HG03280 (cell line): ENCODE results near the gene MAFF.
"Not testable (repeated sequence)": the region's sequence is repeated elsewhere in the genome, so short reads cannot be mapped to it uniquely, and the experiment has no call there.

Source experiments
- ATAC-seq: cut with Tn5 transposase; IDR thresholded peaks from one replicate; pipeline ENCODE4 v1.9.1; 2021; ENCODE audit warnings: mild to moderate bottlenecking, moderate library complexity; ENCODE audit not compliant: unreplicated experiment

MAFF gene

GRCh38 chr22:38221908-38222796, 20.4 kb downstream of the MAFF start:
- no peak for ATAC-seq

DNA sequence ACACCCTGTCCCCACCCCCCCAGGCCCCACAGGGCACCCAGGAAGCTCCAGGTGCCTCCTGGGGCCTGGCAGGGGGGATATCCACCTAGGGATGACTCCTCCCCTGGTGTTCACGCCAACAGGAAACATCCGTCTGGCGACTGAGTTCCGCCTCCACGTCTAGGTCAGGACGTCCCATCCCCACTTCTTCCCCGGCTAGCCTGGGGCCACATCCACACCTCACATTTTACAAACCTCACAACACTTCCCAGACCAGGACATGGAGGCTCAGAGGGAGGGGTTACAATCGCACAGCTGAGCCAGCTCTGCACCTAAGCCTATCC, 21.0 kb downstream of the MAFF start:
- no peak for ATAC-seq

DNA sequence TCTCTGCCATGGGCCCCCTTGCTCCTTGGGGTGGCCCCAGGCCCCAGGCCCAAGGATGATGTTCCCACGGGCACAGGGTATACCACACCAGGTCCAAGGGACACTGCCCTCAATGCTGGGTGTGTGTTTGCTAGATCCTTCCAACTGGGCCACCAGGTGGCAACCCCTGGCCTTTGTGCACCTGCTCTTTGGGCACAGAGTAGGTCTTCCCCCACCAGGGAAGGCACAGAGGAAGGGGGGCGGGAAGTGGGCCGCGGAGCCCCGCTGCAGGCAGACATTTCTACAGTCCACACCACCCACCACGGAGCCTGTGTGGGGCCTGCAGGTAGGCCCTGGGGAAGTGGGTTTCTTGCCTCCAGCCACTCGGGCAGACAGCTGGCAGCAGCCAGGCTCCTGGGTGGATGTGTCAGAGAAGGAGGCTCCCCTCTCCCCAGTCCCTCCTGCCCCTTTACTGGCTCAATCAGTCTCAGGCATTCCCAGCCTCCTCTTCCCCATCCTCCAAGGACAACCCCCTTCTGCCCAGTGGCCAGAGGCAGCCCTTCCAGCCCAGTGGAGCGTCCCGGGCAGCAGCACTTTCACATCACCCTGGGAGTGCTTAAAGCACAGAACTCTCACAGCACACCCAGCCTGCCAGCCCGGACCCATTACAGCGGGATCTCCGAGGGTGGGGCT, 21.6 kb downstream of the MAFF start:
- ATAC-seq: no peak

DNA sequence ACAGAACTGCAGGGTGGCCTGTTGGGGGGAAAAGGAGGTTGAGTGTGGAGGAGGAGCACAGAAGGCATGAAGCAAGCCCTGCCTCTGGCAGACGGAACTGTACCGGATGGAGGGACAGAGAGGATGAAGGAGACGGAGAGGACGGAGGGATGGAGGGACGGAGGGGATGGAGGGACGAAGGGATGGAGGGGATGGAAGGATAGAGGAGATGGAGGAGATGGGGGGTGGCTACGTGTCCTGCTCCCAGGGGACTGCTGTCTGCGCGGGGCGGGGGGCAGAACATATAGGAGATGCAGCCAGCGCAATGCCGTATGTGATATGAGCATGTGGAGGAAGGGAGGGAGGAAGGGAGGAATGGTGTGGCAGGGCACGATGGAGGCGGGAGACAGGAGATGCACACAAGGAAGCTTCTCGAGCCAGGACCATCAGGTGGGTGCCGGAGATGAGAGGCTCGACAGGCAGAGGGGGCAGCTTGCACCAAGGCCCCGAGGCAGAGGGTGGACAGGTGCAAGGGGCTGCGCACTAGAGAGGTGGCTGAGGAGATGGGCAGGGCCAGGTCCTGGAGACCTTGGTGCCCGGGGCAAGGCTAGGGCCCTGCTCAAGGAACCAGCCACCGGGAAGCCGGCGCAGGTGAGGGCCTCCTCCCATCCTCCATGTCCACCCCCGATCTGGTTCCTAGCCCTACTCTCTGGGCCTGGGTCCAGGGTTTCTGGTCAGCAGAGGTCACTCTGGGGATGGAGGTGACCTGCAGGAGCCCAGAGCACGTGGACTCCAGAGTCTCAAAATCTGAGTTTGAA, 25.3 kb downstream of the MAFF start:
- no peak for ATAC-seq

DNA sequence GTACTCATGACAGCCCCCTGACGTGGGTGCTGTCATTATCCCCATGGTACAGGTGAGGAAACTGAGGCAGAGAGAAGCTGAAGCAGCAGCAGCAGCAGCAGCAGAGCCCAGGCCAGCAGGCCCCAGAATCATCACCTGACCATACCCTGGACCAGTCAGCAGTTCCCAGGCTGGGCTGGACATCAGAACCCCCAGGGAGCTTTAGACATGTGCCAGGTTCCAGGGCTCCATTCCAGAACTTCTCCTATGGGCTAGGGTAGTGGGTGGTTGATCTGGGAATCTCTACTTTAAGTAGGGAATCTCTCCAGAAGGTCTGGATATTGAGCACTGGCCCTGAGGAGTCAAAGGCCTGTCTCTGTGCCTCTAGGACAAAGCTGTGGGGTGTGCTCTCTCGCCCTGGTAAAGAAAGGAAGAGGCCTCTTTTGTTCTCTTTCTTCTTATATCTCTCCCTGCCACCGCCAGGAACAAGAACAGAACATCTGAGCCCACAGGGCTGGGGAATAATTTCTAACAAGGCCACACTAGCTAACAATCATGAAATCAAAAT, 26.6 kb downstream of the MAFF start:
- no peak for ATAC-seq

DNA sequence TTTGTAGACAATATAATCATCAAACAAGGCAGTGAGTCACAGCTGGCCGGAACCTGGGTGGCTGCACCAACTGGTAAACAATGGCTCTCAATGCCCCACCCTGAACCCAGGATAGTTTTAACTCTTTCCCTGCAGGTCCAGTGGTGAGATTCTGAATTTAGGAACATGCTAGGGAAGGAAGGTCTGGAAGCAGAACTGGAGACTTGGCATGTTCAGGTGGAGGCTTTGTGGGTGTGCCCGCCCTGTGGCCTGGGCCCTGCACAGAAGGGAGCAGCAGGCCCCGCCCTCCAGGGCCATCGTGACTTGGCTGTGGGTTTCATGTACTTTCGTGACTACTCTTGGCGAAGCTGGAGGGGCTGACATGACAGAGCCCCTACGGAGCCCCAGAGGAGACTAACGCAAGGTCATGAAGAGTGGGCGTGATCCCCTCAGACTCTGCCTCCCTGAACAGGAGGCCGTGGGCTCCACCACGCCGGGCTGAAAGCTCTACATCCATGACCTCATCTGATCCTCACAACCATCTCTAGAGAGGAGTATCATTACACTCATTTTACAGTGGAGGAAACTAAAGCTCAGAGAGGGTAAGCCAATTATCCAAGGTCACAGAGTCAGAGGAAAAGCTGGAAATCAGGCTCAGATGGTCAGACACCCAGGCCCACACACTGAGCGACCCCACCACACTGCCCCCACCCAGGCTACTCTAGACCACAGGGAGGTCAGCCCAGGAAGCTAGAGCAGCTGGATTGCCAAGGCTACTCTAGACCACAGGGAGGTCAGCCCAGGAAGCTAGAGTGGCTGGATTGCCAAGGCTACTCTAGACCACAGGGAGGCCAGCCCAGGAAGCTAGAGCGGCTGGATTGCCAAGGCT, 27.3 kb downstream of the MAFF start:
- ATAC-seq: no peak

DNA sequence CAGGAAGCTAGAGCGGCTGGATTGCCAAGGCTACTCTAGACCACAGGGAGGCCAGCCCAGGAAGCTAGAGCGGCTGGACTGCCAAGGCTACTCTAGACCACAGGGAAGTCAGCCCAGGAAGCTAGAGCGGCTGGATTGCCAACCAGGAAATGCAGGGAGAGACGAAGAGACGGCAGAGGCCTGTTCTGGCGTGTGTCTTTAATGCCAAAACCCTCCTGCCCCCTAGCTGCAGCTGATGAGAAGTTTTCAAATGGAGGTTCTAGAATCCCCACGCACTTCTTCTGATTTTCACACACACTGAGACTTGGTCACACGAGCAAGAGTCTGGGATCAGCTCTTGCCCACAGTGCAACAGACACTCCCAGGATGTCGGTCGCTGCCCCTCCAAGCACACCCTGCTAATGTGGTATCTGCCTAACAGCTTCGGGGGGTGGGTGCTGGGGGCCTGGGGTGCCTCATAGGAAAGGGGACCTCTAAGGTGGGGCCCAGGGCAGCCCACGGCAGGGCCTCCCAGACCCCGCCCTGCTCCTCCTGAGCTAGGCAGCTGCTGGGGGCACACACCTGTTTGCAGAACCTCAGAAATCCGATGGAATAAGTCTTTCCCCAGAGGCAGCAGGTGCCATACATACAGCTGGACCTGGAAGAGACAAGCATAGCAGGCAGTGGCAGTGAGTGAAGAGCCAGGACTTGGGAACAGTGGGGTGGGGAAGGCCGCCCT, 28.5 kb downstream of the MAFF start:
- ATAC-seq: no peak

GRCh38 chr22:38230916-38231315, 29.1 kb downstream of the MAFF start:
- no peak for ATAC-seq

- ATAC-seq: no peak
These were observed 30.4 kb downstream of the MAFF start for GRCh38 chr22:38232196-38232595.

DNA sequence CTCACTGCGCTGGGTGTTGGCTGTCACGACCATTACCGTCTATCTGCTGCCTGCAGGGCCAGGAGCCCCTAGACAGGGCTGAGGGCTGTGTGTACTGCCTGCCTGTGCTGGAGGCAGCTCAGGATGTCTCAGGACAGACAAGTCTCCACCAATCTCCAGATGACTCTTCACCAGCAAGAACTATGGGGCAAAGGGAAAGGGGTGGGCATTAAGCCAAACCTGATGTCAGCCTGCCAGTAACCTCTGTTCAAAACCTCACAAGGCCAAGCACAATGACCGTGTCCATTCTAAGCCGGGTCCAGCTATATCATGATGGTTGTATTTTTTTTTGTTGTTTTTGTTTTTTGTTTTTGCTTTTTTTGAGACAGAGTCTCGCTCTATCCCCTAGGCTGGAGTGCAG, 31.6 kb downstream of the MAFF start:
- no peak for ATAC-seq

DNA sequence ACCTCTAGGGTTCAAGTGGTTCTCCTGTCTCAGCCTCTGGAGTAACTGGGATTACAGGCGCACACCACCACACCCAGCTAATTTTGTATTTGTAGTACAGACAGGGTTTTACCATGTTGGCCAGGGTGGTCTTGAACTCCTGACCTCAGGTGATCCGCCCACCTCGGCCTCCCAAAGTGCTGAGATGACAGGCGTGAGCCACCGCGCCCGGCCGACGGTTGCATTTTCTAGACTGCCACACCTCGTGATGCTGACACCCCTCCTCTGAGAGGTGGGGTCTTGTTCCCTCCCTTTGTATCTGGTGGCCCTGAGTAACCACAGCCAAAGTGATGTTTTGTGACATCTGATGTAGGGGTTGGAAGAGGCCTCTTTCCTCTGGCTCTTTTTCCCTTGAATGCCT, 32.1 kb downstream of the MAFF start:
- ATAC-seq: not testable (repeated sequence)

GRCh38 chr22:38235240-38235850, 33.6 kb downstream of the MAFF start:
- no peak for ATAC-seq

DNA sequence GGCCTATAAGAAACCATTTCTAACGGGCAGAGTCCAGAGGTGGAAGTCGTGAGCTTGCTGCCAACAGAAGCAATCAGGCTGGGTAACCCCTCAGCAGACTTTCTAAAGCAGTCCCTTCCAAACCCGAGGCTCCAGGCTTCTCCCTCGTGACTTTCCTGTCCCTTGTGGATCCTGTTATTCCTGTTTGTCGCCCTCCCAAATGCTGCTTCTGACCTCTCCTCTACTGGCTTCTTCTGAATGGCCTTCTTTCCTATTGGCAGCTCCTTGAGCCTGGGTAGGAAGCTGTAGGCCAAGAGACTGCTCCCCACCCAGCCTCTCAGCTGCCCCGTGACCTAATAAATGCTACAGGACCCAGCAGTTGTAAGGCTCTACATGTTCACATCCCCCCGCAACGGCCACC, 35.0 kb downstream of the MAFF start:
- no peak for ATAC-seq

DNA sequence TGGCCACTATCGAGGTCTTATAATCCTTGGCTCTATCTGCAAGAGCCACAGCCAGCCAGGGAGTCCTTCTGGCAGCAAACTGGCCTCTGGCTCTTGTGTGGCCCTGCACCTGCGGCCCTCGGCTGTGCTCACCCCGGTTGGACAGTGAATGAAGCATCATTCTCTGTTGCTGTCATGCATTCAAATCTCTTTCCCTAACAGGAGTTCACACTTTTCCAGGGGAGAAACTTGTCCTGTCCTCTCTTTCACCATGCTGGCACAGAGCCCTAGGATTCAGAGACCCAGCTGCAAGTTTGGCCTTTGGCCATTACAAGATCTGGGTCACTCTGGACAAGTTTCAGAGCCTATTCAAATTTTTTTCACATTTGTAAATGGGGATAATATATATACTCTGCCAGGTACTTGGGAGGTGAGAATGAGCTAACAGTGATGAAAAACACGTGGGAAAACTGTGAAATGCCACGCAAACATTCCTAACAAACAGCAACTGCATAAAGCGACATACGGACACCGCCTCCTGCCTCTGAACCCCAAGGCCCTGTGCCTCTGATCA, 36.8 kb downstream of the MAFF start:
- ATAC-seq: no peak

- no peak for ATAC-seq
These were observed 37.4 kb downstream of the MAFF start for GRCh38 chr22:38239101-38239761.

GRCh38 chr22:38240734-38241252, 39.0 kb downstream of the MAFF start:
- ATAC-seq: no peak

DNA sequence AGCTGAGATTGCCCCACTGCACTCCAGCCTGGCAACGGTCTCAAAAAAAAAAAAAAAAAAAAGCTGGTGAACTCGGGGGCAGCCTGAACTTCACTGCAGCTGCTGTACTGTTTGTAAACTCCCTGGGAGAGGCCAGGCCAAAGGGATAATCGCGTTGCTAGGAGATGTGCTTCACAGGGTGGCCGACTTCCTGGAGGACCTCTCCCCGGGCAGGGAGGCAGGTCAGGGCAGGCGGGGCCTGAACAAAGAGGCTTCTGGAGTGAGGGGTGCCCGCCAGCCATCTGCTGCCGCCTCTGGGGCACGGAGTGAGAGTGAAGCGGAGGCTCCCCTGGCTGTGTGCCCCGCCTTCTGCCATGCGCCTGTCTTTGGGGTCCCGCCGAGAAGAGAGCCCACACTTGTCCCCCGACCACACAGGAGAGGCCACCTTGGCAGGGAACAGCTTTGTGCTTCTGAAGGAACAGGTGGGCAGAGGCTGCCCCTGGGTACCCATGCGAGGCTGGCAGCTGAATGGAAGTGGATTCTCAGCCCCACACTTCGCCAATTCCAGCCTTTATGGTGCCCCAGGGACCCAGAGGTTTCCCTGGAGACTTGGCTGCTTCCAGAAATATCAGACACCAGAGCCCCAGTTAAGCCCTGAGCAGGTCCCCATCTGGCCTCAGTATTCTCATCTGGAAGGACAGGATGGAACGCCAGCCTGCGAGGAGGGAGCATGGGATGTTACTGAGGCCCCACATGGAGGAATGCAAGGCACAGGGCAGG, 41.4 kb downstream of the MAFF start:
- ATAC-seq: no peak

DNA sequence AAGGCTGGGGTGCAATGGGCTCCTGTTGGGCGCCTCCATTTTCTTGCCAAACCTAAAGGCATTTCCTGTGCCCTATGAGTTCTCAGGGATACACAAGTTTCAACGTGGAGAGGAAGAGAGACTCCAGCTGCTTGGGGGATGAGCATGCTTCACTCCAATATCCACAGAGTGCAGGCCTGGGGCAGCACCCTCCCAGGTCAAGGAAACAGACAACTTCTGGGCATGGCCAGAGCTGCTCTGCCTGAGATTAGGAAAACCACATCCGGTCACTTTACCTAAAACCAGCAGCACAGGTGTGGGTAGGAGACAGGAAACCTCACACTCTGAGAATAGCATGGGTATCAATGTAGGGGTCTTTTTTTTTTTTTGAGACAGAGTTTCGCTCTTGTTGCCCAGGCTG, 42.3 kb downstream of the MAFF start:
- ATAC-seq: no peak
